ENCODE results near the gene CNOT3. TPM values are rescaled to one million over a fixed set of nuclear protein-coding genes. Genes with fewer than 3 reads are reported as not detected.

CNOT3 gene
- total RNA-seq, 1 experiment from 2014 or later = 76.7 TPM

DNA sequence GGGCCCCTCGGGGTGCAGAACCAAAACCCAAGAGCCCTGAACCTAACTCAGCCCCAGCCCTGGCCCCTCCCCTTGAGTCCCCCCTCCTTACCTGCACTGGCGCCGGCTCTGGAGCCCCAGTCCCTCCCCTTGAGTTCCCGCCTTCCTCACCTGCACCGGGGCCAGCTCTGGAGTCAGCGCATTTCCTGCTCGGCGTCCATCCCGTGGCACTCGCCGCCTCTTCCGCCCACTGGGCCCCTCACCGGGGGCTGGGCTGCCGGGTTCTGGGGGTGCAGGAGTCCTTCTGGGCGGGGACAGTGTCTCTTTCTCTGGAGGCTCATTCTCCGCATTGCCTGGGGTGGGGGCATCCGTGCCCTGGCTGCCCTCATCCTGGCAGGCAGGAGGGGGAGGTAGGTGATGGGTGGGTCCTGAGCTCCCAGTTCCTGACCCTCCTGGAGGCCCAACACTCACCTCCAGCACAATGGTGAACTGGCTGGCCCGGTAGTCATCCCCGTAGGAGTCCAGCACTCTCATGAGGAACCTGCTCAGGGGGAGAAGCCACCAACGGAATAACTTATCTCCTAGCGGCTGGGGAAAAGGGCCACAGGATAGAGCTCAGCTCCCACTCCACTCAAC is 29.6 kb upstream of the CNOT3 start:
- BruUV-seq (replicated peaks) = no TSS peak
- H3K4me2 ChIP-seq (ENCODE audit: low read length) = no peak overlapping the region
- no peaks in the 10 kb centered on the region for H3K9me2 ChIP-seq (ENCODE audit: insufficient read depth)
- ATAC-seq (no peak), DNase-seq (ENCODE audit: low read depth, low spot score) (no peak)
- no peak for TF ChIP-seq ELF1 (IDR thresholded peaks at IDR 0.05; ENCODE audit: borderline replicate concordance, low read depth)
- no peak for TF ChIP-seq FOSL1 (IDR thresholded peaks at IDR 0.05; ENCODE audit: low read depth)
- TF ChIP-seq, protein P1, sequence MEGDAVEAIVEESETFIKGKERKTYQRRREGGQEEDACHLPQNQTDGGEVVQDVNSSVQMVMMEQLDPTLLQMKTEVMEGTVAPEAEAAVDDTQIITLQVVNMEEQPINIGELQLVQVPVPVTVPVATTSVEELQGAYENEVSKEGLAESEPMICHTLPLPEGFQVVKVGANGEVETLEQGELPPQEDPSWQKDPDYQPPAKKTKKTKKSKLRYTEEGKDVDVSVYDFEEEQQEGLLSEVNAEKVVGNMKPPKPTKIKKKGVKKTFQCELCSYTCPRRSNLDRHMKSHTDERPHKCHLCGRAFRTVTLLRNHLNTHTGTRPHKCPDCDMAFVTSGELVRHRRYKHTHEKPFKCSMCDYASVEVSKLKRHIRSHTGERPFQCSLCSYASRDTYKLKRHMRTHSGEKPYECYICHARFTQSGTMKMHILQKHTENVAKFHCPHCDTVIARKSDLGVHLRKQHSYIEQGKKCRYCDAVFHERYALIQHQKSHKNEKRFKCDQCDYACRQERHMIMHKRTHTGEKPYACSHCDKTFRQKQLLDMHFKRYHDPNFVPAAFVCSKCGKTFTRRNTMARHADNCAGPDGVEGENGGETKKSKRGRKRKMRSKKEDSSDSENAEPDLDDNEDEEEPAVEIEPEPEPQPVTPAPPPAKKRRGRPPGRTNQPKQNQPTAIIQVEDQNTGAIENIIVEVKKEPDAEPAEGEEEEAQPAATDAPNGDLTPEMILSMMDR (IDR thresholded peaks at IDR 0.05 in 2 of 3, conservative IDR thresholded peaks at IDR 0.05 in 1 of 3; ENCODE audit: borderline replicate concordance in 1 of 3, insufficient read depth in 1 of 3, low read depth in 2 of 3, low read length in 2 of 3) = no peak
- no peak for TF ChIP-seq REST (IDR thresholded peaks at IDR 0.05; ENCODE audit: low read depth)
- no peak for TF ChIP-seq TCF7L2 (IDR thresholded peaks at IDR 0.05; ENCODE audit: borderline replicate concordance, extremely low read depth, insufficient read depth, insufficient read length)
- TF ChIP-seq EZH2 (IDR thresholded peaks at IDR 0.05) = no peak
- no peak for TF ChIP-seq SRF (IDR thresholded peaks at IDR 0.05; ENCODE audit: low read depth)
- no peak for TF ChIP-seq YY1 (IDR thresholded peaks at IDR 0.05; ENCODE audit: extremely low read depth, insufficient replicate concordance, low read depth, low read length)
- TF ChIP-seq ZBTB33 (IDR thresholded peaks at IDR 0.05; ENCODE audit: extremely low read depth, insufficient replicate concordance, low read length) = no peak
- no peak for TF ChIP-seq JUND (IDR thresholded peaks at IDR 0.05)
- TF ChIP-seq EGR1 (IDR thresholded peaks at IDR 0.05; ENCODE audit: low read depth) = no peak
- no peaks in the 10 kb centered on the region for H4K20me1 ChIP-seq (ENCODE audit: insufficient read depth)
- H3K27me3 ChIP-seq (ENCODE audit: insufficient read depth, low read length) = no peaks in the 10 kb centered on the region
- no peak overlapping the region for H2AFZ ChIP-seq (ENCODE audit: low read depth, low read length, poor library complexity, severe bottlenecking)
- ChIA-PET RAD21 (ENCODE audit: low non-redundant PET in 1 of 2, low total read pairs in 2 of 2, uncharacterized antibody in 2 of 2, unreplicated experiment in 2 of 2) (no interaction called here), POLR2A (no interaction called here), CTCF (no interaction called here)
- no peaks in the 10 kb centered on the region for H3K4me1 ChIP-seq (ENCODE audit: control insufficient read depth in 1 of 2, insufficient read depth in 2 of 2, low read length in 2 of 2)
- H3K36me3 ChIP-seq (ENCODE audit: control insufficient read depth in 1 of 2, insufficient read depth in 2 of 2, low read length in 2 of 2) = peaks cover 28 to 29% of the 10 kb centered on the region in 2 experiments; a peak in 3 of 4 replicates
- H3K79me2 ChIP-seq (ENCODE audit: insufficient read depth, low read length) = peaks cover 30% of the 10 kb centered on the region
- H3K4me3 ChIP-seq (replicated peaks in 1 of 2; ENCODE audit: low read depth in 1 of 2, low read length in 2 of 2) = no peak overlapping the region
- H3K9ac ChIP-seq (ENCODE audit: low read length) = no peak overlapping the region
- no peaks in the 10 kb centered on the region for H3K9me3 ChIP-seq (ENCODE audit: control insufficient read depth in 1 of 2, insufficient read depth in 1 of 2, low read depth in 1 of 2, low read length in 2 of 2)
- no peak overlapping the region for H3K27ac ChIP-seq (ENCODE audit: low read depth, low read length)
- intact Hi-C loops (cut with micrococcal nuclease) = no loop called here
